GM12801 (cell line): ENCODE results near the gene ASNSD1.

Experiments
- CTCF ChIP-seq: IDR thresholded peaks from one replicate; pipeline ENCODE4 v1.5.1; 2011; ENCODE audit warnings: control low read depth; ENCODE audit not compliant: insufficient read length; ENCODE audit errors: extremely low read depth

ASNSD1 gene

GRCh38 chr2:189624648-189625355 lies 36.5 kb upstream of the ASNSD1 start:
- no peak for TF ChIP-seq CTCF

GRCh38 chr2:189625636-189626035 lies 35.6 kb upstream of the ASNSD1 start:
- no peak for TF ChIP-seq CTCF

- TF ChIP-seq CTCF = no peak
Observed at GRCh38 chr2:189627789-189628188, 33.5 kb upstream of the ASNSD1 start.

GRCh38 chr2:189628817-189629530 lies 32.3 kb upstream of the ASNSD1 start:
- TF ChIP-seq CTCF = no peak

GRCh38 chr2:189629531-189630453 lies 31.5 kb upstream of the ASNSD1 start:
- TF ChIP-seq CTCF = no peak

- no peak for TF ChIP-seq CTCF
Observed at GRCh38 chr2:189631849-189632248, 29.4 kb upstream of the ASNSD1 start.

GRCh38 chr2:189633392-189633811 lies 27.9 kb upstream of the ASNSD1 start:
- no peak for TF ChIP-seq CTCF
